Measurements from ENCODE around the gene TRAK1.

The TRAK1 gene

GRCh38 chr3:42184651-42185443 is 93.7 kb downstream of the TRAK1 start:
- DNase-seq = no peak

DNA sequence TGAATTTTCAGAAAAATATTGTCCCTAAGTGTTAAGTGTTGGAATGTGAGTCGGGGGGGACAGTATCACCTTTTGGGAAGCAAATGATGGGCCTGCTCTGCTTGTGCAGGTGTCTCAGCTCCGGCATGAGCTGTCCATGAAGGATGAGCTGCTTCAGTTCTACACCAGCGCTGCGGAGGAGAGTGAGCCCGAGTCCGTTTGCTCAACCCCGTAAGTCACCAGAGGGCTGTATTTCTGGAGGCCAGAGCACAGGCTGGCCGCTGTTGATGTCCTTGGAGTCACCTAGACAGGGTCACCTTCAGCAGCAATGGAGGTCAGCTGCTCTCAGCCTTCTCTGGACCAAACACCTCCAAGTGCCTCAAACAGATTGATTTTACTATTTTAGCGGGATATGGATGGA is 96.8 kb downstream of the TRAK1 start:
- DNase-seq = no peak

DNA sequence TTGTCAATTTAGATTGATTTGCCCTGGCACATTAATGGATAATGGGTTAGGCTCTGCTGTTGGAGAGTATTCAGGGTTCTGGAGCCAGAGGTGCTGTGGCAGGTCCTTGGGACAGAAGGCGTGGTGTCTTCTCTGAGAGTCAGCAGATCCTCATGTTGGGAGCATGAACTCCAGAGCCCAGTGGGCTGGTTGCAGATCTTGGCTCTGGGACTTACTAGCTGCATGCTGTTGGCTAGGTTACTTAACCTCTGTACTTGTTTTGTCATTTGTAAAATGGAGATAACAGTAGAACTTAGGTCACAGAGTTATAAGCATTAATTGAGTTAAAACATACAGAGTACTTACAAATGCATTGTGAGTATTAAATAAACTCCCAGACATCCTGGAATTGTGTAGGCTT is 97.2 kb downstream of the TRAK1 start:
- no peak for DNase-seq

- no peak for DNase-seq
Measured at GRCh38 chr3:42189001-42189460, 97.9 kb downstream of the TRAK1 start.

DNA sequence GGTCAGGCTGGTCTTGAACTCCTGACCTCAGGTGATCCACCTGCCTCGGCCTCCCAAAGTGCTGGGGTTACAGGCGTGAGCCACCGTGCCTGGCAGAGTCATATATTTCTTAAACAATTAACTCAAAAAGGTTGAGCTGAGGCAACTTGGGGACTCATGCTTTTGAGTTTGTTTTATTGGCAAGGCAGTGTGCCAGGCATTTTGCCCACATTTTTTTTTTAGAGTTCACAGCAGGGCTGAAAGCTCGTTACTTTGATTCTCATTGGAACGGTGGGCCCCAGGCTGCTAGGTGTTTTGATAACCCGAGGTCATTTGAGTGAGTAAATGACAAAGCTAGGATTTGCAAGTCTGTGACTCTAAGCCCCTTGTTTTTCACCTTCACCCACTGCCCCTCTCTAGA is 98.6 kb downstream of the TRAK1 start:
- DNase-seq = no peak

DNA sequence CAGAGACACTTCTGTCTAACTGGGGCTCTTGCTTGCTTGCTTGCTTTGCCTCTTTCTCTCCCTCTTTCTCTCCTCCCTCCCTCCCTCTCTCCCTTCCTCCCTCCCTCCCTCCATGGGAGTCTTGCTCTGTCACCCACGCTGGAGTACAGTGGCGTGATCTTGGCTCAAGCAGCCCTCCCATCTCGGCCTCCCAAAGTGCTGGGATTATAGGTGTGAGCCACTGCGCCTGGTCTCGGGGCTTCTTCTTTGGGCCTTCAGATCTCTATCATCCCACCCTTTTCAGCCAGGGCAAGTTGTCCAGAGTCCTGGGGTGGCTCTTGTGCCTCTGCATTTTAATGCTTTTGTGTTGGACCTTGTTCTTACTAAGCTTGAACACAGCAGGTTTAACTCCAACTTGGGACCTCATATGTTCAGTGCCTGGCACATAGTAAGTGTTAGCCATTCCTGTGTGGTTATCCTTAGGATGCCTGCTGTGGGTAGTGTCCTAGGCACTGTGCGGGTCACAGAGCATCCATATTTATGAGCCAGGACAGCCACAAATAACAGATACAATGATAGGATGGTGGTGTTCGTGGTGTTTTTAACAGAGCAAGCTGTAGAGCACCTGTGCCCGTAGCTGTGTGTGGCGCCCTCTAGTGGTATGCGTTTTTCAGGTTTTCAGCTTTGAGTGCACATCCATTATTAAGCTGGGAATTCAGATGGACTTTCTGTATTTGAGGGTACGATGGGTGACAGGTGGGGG is 99.7 kb downstream of the TRAK1 start:
- DNase-seq = no peak

- DNase-seq = no peak
Measured at GRCh38 chr3:42191443-42191747, 100.2 kb downstream of the TRAK1 start.

GRCh38 chr3:42192334-42193200 is 101.4 kb downstream of the TRAK1 start:
- DNase-seq = no peak

GRCh38 chr3:42194943-42195510 is 103.9 kb downstream of the TRAK1 start:
- DNase-seq = no peak

DNA sequence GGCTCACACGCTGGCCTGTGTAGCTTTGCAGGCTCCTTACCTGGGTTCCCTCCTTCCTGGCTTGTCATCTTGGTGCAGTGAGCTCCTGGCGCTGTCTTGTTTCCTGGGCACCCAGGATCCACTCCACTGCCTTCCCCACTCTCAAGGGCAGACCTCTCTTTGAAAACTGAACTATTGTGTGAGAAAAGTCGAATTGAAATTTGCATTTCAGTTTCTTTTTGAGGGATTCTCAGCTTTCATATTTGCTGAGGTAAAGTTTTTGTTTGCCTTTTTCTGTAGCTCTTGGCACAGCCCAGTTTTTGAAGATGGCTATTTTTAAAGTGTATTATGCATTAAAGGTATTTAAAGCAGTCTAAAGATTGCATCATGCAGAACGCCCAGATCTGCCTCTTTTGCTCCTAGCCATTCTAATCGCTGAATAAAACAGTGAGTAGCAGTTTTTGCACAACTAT is 104.7 kb downstream of the TRAK1 start:
- DNase-seq = no peak

GRCh38 chr3:42198709-42199108 is 107.6 kb downstream of the TRAK1 start:
- no peak for DNase-seq

- DNase-seq = no peak
Measured at GRCh38 chr3:42202217-42202865, 111.2 kb downstream of the TRAK1 start.

DNA sequence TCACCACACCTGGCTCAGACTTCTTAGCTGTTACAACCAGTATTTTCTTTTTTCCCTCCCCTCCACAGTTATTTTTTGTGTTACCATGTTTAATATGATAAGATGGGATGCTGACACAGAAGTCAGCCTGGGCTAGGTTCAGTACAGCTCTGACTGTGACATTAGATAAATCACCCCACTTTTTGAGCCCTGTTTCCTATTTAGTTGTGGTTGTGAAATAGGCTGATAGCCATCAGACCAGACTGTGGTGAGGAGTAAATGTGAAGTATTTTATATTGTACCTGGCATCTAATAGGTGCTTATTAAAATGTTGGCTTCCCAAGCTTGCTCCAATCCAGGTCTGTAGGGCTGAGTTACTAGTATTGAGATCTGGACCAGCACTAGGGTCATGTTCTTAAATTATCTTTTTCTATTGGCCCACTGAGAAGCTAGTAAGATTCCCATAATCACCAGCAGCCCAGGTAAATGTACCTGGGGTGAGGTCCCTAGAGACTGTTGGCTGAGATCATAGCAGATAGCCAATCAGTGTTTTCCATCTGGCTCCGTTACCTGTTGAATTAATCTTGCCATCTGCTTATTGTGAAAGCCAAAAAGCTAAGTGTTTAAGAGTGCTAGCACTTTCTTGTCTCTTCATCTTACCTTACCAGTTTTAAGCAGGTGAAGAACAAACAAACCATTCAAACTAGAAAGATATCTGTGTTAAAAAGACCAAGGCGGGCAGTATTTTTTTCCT is 113.9 kb downstream of the TRAK1 start:
- no peak for DNase-seq

DNA sequence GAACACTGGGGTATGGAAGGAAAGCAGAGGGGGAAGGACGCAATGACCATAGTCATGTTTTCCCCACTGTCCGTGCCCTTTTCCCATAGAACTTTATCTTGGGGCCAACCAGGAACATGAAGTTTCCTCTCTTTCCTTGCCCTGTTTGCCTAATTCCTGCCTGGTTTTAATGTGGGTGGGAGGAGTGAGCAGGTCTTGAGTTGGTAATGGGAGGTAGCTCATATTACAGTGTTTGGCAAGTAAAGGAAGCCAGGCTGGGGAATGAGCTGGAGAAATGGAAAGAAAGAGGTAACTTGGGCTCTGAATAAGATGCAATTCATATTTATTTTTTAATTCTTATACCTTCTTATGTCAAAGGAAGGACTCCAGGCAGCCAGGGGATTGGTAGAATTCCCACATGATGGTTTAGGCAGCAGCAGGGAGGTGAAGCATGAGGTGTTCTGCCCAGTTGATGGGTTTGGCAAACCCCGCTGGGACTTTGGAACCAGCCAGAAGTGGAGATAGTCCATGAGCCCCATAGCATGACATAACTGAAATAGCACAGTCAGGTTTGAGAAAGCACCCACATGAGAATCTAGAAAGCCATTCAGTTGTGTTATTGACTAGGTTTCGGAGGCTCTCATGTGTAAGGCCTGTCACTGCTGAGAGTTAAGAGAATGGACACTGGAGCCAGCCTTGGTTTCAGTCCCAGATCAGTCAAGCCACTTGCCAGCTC is 114.8 kb downstream of the TRAK1 start:
- DNase-seq = no peak

DNA sequence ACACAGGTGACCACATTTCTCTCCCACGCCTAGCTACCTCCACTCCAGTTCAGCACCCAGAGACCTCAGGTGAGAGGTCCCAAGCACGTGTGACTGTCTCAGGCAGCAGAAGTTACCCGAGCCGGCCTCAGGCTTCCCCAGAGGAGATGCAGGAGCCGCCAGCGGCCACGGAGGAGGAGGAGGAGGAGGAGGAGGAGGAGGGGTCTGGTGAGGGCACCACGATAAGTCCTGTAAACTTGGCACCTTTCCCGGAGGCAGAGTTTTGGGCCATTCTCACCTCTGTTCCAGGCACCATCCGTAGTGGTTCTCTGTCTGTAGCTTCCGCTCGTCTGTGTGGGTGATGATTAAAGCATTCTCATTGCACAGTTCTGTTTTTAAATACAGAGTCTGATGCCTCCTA is 118.8 kb downstream of the TRAK1 start:
- DNase-seq = no peak

GRCh38 chr3:42210726-42211125 is 119.6 kb downstream of the TRAK1 start:
- no peak for DNase-seq

DNA sequence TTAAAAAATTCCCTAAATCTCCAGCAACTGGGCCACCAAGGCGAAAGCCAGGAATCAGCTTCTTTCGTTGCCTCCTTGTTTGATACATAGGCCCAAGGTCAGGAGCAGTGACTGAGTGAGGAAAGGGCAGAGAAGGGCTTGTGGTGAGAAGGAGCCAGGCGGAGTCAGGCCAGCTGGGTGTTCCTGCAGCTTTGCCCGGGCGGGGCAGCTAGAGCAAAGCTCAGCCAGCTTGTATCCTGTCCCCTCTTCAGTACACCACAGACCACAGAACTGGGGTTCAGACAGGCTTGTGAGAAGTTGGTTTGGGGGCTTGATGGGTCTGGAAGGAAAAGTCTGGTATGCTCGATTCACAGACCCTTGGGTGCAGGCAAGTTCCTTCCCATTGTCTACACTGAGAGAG is 122.3 kb downstream of the TRAK1 start:
- DNase-seq = no peak

- no peak for DNase-seq
Measured at GRCh38 chr3:42214064-42214463, 122.9 kb downstream of the TRAK1 start.

GRCh38 chr3:42214565-42215283 is 123.6 kb downstream of the TRAK1 start:
- DNase-seq = no peak

DNA sequence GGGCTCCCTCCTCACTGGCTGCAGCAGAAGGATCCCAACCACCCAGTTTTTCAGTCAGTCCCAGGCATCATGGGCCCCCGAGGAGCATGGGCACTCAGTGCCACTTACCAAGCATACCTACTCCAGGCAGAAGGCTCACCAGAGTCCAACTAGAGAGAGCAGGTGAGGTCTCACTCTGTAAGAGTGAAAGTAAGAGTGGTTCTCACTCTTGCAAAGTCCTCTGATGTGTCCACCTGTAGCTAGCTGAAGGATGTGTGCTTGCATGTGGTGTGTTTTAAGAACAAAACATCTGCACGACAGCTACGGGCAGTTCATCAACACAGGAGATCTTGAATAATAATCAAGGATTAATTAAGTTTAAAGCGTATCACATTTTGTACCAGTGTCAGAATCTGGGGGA is 125.1 kb downstream of the TRAK1 start:
- DNase-seq = no peak

DNA sequence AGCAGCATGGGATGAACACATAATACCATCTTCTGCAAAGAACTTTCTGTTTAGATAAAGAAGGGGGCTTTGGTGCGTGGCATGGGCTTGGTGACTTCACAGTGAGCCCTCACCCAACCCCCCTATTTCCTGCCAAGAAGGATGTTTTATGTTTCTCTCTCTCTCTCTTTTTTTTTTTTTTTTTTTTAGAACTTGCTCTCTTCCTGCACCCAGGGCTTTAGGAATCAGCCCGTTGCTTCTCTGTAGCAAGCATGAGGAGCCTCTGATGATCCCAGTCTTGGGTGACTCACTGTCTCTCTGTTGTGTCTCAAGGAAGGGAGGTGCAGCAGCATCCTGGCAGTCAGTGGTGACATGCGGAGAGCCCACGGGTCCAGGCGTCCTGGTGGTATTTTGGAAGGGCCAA is 125.8 kb downstream of the TRAK1 start:
- DNase-seq = no peak
